GM19468 (cell line): ENCODE data around the gene METTL16.

Source experiments
- ATAC-seq: cut with Tn5 transposase; IDR thresholded peaks from one replicate; pipeline ENCODE4 v1.9.1; 2021; ENCODE audit warnings: mild to moderate bottlenecking, moderate library complexity, moderate number of reproducible peaks; ENCODE audit not compliant: unreplicated experiment; ENCODE audit errors: extremely low read depth

METTL16 gene

DNA sequence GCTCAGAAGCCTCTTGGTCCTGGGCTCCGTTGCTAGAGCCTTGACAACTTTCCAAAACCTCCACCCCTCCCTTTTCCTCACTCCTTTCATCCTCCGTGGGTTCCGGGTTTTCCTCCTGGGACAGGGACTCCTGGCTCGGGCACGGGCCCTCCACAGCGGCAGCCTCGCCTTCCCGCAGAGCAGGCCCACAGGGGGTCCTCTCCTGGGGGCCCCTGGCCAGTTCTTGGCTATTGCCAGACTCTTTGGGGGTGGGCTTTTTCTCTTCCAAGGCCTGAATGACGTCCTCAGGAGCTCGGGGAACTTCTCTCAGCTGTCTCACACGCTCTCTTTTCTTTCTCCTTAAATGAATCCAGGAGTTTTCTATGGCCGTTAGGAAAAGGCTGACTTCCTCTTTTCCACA, 91.5 kb downstream of the METTL16 start:
- no peak for ATAC-seq

DNA sequence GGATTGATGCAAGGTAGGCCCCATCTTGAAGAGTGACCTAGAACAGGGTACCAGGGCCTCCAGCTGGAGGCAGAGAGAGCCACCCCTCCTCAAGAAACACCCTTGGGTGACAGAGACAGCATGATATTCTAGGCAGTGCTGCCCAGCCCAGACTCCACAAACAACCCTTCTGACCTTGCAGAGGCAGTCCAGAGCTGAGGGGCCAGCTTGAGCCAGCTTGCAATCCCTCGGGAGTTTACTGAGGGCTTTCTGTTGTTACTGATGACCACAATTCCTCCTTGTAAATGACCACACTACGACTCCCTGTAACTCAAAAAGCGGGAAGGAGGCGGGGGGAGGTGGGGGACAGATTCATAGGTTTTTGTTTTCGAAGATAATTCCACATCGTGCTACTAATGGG, 92.2 kb downstream of the METTL16 start:
- ATAC-seq: no peak

GRCh38 chr17:2418572-2418971, 93.1 kb downstream of the METTL16 start:
- ATAC-seq: no peak

- no peak for ATAC-seq
Observed at GRCh38 chr17:2416010-2416734, 95.5 kb downstream of the METTL16 start.

GRCh38 chr17:2415081-2415480, 96.6 kb downstream of the METTL16 start:
- ATAC-seq: no peak

DNA sequence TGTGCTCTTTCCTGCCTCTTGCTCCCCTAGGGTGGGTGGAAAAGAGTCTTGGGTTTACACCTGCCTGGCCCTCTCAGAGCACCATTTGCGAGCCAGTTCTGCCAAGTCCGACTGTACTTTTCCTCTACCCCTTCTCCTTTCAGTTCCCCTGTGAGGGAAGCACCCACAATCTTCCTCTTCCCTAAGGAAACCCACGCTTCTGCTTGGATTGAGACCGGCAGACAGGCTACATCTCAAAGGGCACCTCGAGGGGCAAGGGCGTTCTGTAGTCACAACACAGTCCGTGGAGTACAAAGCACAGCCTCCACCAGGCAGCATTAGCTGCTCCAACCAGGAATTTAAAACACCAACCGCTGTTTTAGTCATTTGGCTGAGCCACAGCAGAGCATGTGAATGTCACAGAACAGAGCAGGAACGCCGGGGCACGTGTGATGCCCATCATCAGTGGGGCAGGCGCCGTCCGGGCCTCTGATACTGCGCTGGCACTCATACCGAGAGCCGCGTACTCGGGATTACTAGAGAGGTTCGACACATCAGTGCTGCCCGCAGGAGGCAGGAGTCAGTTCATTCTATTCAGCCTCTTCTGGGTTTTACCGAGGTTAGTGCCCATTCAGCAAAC, 97.1 kb downstream of the METTL16 start:
- no peak for ATAC-seq

DNA sequence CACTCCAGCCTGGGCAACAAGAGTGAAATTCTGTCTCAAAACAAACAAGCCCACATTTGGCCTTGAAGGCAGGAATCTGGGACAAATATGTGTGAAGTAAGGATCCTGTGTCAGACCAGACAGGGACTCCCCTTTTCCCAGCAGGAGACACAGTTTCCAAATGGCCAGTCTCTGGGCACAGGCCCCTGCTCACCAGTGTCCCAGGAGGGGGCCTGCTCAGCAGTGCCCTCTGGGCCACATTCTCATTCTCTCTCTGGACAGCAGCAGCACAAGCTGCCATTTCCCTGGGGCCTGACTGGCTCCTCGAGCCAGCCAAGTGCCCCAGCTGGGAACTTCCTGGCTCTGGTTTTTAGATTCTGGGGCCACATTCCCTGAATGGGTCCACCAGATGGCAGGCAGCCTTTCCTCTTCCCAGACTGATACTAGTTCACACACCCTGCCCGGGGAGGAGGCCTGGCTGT, 99.1 kb downstream of the METTL16 start:
- ATAC-seq: no peak

GRCh38 chr17:2410951-2411350, 100.7 kb downstream of the METTL16 start:
- no peak for ATAC-seq

DNA sequence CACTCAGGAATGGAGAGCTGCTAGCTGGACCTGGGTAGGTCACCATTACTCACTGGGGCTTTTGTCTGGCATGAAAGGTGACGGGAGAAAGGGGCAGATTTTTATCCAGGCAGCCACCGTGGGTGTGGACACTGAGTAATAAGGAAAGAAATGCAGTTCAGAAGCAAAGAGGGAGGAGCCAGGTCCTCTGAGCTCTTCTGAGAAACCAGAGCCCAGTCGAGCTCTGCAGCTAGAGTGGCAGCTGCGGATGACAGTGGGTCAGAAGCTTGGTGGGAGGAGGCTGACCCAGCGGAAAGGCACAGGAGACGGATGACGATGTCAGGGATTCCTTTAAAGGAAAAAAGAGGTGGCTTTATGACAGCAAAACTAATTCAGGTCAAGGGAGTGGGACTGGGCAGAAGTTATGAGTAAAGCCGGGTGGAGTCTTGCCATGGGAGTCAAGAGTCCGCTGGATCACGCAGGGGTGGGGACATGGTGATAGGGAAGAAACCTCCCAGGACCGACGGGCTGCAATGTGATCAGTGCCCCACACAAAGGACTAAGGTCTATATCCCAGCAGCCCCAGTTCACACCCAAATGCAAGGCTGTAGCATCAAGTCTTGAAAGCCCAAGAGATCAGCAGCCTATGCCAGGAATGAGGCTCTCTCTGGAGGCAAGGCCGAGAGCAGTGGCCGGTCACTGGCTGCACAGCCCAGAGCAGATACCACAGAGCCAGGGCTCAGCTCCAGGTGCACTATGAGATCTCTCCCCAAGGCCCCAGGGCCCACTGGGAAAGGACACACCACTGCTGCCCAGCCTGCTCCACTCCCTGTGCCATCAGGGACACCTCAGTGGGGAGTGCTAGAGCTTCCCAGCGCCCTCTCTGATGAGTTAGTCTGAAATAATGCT, 104.5 kb downstream of the METTL16 start:
- ATAC-seq: no peak

DNA sequence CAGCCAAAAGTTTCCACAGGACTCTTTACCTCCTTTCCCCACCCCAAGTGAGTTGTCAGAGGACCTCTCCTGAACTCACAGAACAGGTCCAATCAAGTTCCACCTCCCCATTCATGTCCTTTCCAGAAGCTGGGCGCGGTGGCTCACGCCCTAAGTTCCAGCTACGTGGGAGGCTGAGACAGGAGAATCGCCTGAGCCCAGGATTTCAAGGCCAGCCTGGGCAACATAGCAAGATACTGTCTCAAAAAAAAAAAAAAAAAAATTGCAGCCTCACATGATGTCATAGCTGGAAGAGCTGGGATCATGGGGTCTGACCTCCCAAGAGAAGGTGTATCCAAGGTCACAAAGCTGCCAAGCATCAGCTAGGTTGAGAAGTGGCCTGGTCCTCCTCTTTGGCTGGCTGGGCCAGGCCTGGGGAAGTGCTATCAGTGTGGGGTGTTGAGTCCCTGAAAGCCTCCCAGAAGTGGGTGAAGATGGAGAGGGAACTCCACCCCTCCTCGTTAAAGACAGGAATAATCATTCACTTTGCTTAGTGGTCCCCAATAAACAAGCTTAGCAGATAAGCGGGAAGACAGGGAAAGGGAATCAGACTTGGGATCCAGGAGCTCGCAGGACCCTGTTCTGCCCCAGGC, 105.3 kb downstream of the METTL16 start:
- ATAC-seq: no peak

DNA sequence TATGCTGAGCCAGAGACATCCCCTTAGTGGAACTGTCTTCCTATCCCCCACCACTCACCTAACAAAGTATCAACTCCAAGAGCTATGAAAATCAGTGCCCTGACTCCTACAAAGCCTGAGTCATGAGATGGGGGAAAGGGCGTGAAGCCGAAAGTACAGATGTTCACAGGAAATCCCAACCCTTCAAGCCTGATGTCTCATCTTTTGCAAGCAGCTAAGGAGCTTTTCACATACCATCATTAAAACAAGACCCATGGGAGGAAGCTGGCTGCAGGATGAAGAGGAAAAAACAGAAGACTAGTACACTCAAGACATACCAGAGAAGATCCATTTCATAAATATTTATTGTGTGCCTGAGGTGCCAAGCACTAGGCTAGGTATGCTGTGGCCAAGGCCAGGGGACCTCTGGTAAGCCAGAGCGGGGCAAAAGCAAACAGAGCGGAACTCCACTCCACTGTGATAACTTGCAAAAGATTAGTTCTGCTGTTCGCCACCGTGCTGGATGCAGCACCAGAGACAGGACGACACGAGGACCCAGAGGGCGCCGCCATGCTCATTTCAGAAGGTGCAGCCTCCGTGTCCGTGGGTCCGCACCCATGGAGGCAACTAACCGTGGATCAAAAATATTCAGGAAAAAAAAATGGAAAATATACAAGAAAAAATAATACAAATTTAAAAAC, 106.3 kb downstream of the METTL16 start:
- no peak for ATAC-seq

GRCh38 chr17:2403044-2403443, 108.6 kb downstream of the METTL16 start:
- no peak for ATAC-seq

GRCh38 chr17:2402544-2402943, 109.1 kb downstream of the METTL16 start:
- no peak for ATAC-seq

GRCh38 chr17:2401426-2402221, 110.1 kb downstream of the METTL16 start:
- ATAC-seq: peak; percentile 16

- ATAC-seq: peak; percentile 12
Observed at GRCh38 chr17:2400877-2401425, 110.7 kb downstream of the METTL16 start, which contains the start of gene MNT. TSS of gene MNT (minus strand) at chr17:2401060. CDS start at chr17:2400712, 348 bp downstream.

DNA sequence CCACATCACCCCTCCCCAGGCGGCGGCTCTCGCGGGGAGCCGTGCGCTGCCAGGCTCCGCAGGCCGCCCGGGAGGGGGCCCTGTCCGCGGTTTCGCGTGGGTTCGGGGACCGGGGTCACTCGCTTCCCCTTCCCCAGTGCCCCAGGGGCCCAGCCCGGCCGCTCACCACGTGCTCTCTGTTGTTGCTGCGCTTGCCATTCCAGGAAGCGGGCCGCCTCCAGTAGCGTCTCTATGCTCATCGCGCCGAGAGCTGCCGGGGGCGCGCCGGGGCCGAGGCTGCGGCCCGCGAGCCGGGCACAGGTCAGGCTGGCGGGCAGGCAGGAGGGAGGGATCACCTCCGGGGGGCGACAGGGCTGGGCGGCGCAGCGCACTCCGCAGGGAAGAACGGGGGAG, 111.2 kb downstream of the METTL16 start:
- ATAC-seq: no peak

- ATAC-seq: peak; percentile 25
Observed at GRCh38 chr17:2399572-2400473, 111.9 kb downstream of the METTL16 start.
